Mesenchymal stem cell (in vitro differentiated cells and primary cell): Measurements from ENCODE around the gene PLEKHG2.

Experiments used
- DNase-seq: peaks from one replicate; pipeline ENCODE4 v3.0.0-alpha.2; 2013
- H2AFZ ChIP-seq: one replicate; pipeline ENCODE4 v1.6.1; 2013; ENCODE audit warnings: low read depth, mild to moderate bottlenecking, control low read depth, inconsistent platforms, low read length, moderate library complexity
- H2AK5ac ChIP-seq: 2 replicates; pipeline ENCODE4 v1.6.1; 2013; ENCODE audit warnings: low read length, moderate library complexity, mild to moderate bottlenecking, inconsistent platforms; ENCODE audit not compliant: severe bottlenecking
- H2BK120ac ChIP-seq: one replicate; pipeline ENCODE4 v1.6.1; 2013; ENCODE audit warnings: low read depth, mild to moderate bottlenecking, inconsistent platforms, low read length, moderate library complexity
- H2BK12ac ChIP-seq, 2 experiments: one replicate each; pipeline ENCODE4 v1.6.1; 2013; ENCODE audit warnings: inconsistent platforms in 2 of 2, low read length in 2 of 2, mild to moderate bottlenecking in 2 of 2, moderate library complexity in 2 of 2, control low read depth in 1 of 2
- H2BK15ac ChIP-seq: one replicate; pipeline ENCODE4 v1.6.1; 2013; ENCODE audit warnings: mild to moderate bottlenecking, low read depth, inconsistent platforms; ENCODE audit not compliant: poor library complexity, severe bottlenecking
- H2BK5ac ChIP-seq: 2 replicates; pipeline ENCODE4 v1.6.1; 2013; ENCODE audit warnings: low read depth, mild to moderate bottlenecking, low read length, control low read depth, inconsistent platforms; ENCODE audit not compliant: poor library complexity, severe bottlenecking
- H3K14ac ChIP-seq, 2 experiments: one replicate each; pipeline ENCODE4 v1.6.1; 2013; ENCODE audit warnings: inconsistent platforms in 2 of 2, low read length in 2 of 2, control low read depth in 1 of 2, mild to moderate bottlenecking in 1 of 2, moderate library complexity in 1 of 2
- H3K18ac ChIP-seq, 2 experiments: one replicate each; pipeline ENCODE4 v1.6.1; 2013; ENCODE audit warnings: inconsistent platforms in 2 of 2, low read length in 2 of 2, control low read depth in 1 of 2, low read depth in 1 of 2, mild to moderate bottlenecking in 1 of 2
- H3K23ac ChIP-seq, 2 experiments: one replicate each; pipeline ENCODE4 v1.6.1; 2013; ENCODE audit warnings: inconsistent platforms in 2 of 2, low read length in 2 of 2, mild to moderate bottlenecking in 2 of 2, moderate library complexity in 2 of 2, control low read depth in 1 of 2
- H3K27ac ChIP-seq: 2 replicates; pipeline ENCODE4 v1.5.1; 2013; ENCODE audit warnings: mild to moderate bottlenecking, moderate library complexity, low read length, control low read depth, inconsistent platforms; ENCODE audit not compliant: poor library complexity, severe bottlenecking
- H3K27me3 ChIP-seq, 2 experiments: 2 replicates each; pipeline versions ENCODE4 v1.6.1 to v1.7.0; 2013; ENCODE audit warnings: low read length in 2 of 2, mild to moderate bottlenecking in 2 of 2, moderate library complexity in 2 of 2, control low read depth in 1 of 2, inconsistent platforms in 1 of 2; ENCODE audit not compliant: control insufficient read depth in 1 of 2, insufficient read depth in 1 of 2
- H3K36me3 ChIP-seq, 2 experiments: 2 replicates each; pipeline versions ENCODE4 v1.6.1 to v1.7.0; 2013; ENCODE audit warnings: low read length in 2 of 2, control low read depth in 1 of 2, inconsistent platforms in 1 of 2, low read depth in 1 of 2, mild to moderate bottlenecking in 1 of 2; ENCODE audit not compliant: insufficient read depth in 2 of 2, control insufficient read depth in 1 of 2
- H3K4ac ChIP-seq, 2 experiments: one replicate each; pipeline ENCODE4 v1.6.1; 2013; ENCODE audit warnings: inconsistent platforms in 2 of 2, low read length in 2 of 2, mild to moderate bottlenecking in 2 of 2, moderate library complexity in 2 of 2, control low read depth in 1 of 2, low read depth in 1 of 2
- H3K4me1 ChIP-seq: 2 replicates; pipeline ENCODE4 v1.6.1; 2013; ENCODE audit warnings: low read depth, low read length, control low read depth; ENCODE audit not compliant: control insufficient read depth, insufficient read depth
- H3K4me2 ChIP-seq: 2 replicates; pipeline ENCODE4 v1.6.1; 2013; ENCODE audit warnings: low read length, mild to moderate bottlenecking, inconsistent platforms; ENCODE audit not compliant: poor library complexity, severe bottlenecking
- H3K4me3 ChIP-seq, 2 experiments: 2 replicates each; pipeline versions ENCODE4 v1.5.1 to v1.7.0; 2013; ENCODE audit warnings: low read length in 2 of 2, mild to moderate bottlenecking in 2 of 2, control low read depth in 1 of 2, low read depth in 1 of 2; ENCODE audit not compliant: insufficient read depth in 1 of 2
- H3K79me1 ChIP-seq: replicated peaks from 2 replicates; pipeline ENCODE4 v1.6.1; 2013; ENCODE audit warnings: mild to moderate bottlenecking, control low read depth, low read length, inconsistent platforms; ENCODE audit not compliant: poor library complexity, severe bottlenecking
- H3K9ac ChIP-seq: 2 replicates; pipeline ENCODE4 v1.7.0; 2013; ENCODE audit warnings: mild to moderate bottlenecking, low read length, moderate library complexity
- H3K9me3 ChIP-seq: 2 replicates; pipeline ENCODE4 v1.7.0; 2013; ENCODE audit warnings: mild to moderate bottlenecking, low read length; ENCODE audit not compliant: control insufficient read depth
- H4K8ac ChIP-seq: one replicate; pipeline ENCODE4 v1.6.1; 2013; ENCODE audit warnings: inconsistent platforms, mild to moderate bottlenecking, low read length, moderate library complexity
- H4K91ac ChIP-seq: one replicate; pipeline ENCODE4 v1.6.1; 2013; ENCODE audit warnings: mild to moderate bottlenecking, low read length, inconsistent platforms
- WGBS: methylation state at CpG from one replicate; pipeline ENCODE4 v1.1.7; 2013; ENCODE audit warnings: mixed read lengths; 5-methylcytosine and 5-hydroxymethylcytosine counted together

Gene PLEKHG2

GRCh38 chr19:39401070-39401548, 11.4 kb upstream of the PLEKHG2 start:
- Histone ChIP-seq H2BK120ac (no peak overlapping the region), H2BK5ac (no peak overlapping the region), H3K4me1 (peaks cover 32% of the 10 kb centered on the region), H4K8ac (peak overlapping the region; percentile 99), H3K27ac (no peak overlapping the region), H2AFZ (no peak overlapping the region), H3K9me3 (no peaks in the 10 kb centered on the region), H3K4ac (peak overlapping the region; percentile 9 to 96), H3K18ac (peak overlapping the region; percentile 97 to 100), H3K27me3 (no peaks in the 10 kb centered on the region), H3K4me3 (no peak overlapping the region), H4K91ac (peak overlapping the region; percentile 95), H3K36me3 (peaks cover 7 to 17% of the 10 kb centered on the region in 2 experiments), H3K23ac (peak overlapping the region in 1 of 2 experiments; percentile 53), H3K4me2 (no peak overlapping the region), H3K14ac (peak overlapping the region in 1 of 2 experiments; percentile 76), H2BK12ac (peak overlapping the region; percentile 97 to 100), H2AK5ac (no peak overlapping the region), H2BK15ac (no peak overlapping the region), H3K9ac (peak overlapping the region; percentile 97), H3K79me1 (peaks cover 7% of the 10 kb centered on the region)
- 50% methylated on average over 4 of the region's 4 CpGs for WGBS
- no peak for DNase-seq

DNA sequence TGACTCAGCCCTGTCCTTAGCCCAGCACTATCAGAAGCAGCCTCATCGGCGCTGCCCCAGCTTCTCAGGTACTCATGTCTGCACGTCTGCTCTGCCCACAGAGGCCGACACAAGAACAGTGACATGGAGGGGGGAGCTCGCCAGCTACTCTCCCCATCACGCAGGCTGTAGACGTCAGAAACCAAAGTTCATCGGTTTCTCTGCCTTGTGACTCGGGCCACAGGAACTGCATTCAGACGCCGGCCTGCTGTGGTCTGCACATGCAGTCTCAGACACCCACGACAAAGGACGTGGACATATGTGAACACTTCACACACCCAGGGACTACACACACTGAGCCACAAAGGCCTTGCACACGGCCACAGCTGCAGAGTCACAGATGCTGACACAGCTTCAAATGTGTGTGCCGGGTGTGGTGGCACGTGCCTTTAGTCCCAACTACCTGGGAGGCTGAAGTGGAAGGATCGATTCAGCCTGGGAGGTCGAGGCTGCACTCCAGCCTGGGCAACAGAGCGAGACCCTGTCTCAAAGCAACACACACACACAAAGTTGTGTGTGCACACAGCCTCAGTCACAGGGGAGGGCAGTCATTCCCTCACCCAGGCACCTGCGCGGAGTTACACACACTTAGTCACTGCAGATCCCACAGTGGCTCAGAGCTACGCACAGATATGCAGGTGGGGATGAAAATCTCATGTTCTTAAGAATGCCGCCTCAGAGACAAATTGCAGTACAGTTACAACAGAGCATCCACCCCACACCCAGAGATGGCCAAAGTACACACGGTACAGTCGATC, 10.7 kb upstream of the PLEKHG2 start:
- Histone ChIP-seq H3K79me1 (peaks cover 7% of the 10 kb centered on the region), H3K4me2 (no peak overlapping the region), H3K36me3 (peaks cover 7 to 15% of the 10 kb centered on the region in 2 experiments), H3K23ac (no peak overlapping the region), H2BK120ac (peak overlapping the region; percentile 100), H3K4ac (peak overlapping the region; percentile 1 to 96), H3K14ac (peak overlapping the region in 1 of 2 experiments; percentile 94), H3K4me3 (peak overlapping the region; percentile 39 to 47), H2BK5ac (no peak overlapping the region), H2BK15ac (peak overlapping the region; percentile 98), H4K91ac (peak overlapping the region; percentile 95), H3K27me3 (no peaks in the 10 kb centered on the region), H2AFZ (no peak overlapping the region), H3K18ac (peak overlapping the region; percentile 97 to 100), H3K4me1 (peaks cover 32% of the 10 kb centered on the region), H3K9ac (peak overlapping the region; percentile 97), H3K9me3 (no peaks in the 10 kb centered on the region), H2BK12ac (peak overlapping the region; percentile 97 to 100), H2AK5ac (no peak overlapping the region), H4K8ac (peak overlapping the region; percentile 99), H3K27ac (peak overlapping the region; percentile 16)
- peak; percentile 94 for DNase-seq
- 43% methylated on average over 25 of the region's 25 CpGs for WGBS

DNA sequence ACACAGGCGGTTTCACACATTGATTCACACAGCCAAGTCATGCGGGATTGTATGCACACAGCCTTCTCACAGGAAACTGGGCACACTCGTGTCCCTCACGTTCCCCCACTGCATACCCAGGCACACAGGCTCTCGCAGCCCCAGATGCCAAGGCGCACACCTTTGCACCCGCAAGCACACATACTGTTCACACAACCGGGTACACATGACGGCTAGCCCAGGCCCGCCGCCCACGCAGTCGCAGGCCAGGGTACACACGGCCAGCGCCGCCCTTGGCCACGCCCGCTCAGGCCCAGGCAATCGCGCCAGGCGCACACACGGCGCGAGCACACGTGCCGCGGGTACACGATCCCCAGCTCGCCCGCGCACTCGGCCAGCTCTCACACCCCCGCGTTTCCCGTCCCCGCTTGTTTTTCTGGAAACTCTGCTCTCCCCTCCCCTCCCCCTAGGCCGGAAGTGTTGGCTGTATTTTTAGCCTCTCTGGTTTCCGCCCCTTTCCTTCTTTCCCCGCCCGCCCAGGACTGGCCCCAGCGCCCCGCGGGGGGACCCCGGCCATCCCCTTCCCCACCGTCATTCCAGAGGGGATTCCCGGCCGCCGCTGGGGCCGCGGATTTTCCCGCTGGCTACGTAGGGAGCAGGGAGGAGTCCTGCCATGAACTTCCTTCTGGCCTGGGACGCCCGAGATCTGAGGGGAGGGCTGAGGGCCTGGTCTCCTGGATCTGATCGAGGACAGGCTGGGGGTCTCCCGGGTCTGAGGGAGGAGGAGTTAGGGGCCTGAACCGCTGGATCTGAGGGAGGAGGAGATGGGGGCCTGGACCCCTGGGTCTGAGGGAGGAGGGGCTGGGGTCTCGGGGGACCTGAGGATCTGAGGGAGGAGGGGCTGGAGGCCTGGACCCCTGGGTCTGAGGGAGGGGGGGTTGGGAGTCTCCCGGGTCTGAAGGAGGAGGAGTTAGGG, 9.8 kb upstream of the PLEKHG2 start:
- H3K4me1 ChIP-seq = peaks cover 31% of the 10 kb centered on the region
- no peaks in the 10 kb centered on the region for H3K27me3 ChIP-seq
- peak overlapping the region in 1 of 2 experiments; percentile 94 for H3K23ac ChIP-seq
- H2BK12ac ChIP-seq = peak overlapping the region; percentile 100
- H4K8ac ChIP-seq = peak overlapping the region; percentile 99
- peak overlapping the region; percentile 89 for H2AK5ac ChIP-seq
- H3K4ac ChIP-seq = peak overlapping the region; percentile 96 to 99
- peak overlapping the region; percentile 85 for H3K27ac ChIP-seq
- peak overlapping the region; percentile 52 to 68 for H3K4me3 ChIP-seq
- H3K9me3 ChIP-seq = no peaks in the 10 kb centered on the region
- H2AFZ ChIP-seq = peak overlapping the region; percentile 29
- H3K4me2 ChIP-seq = peak overlapping the region; percentile 94
- H4K91ac ChIP-seq = peak overlapping the region; percentile 99
- H2BK5ac ChIP-seq = peak overlapping the region; percentile 86
- H3K14ac ChIP-seq = peak overlapping the region; percentile 94 to 99
- peak overlapping the region; percentile 100 for H2BK120ac ChIP-seq
- peak; percentile 96 for DNase-seq
- peaks cover 1 to 8% of the 10 kb centered on the region in 2 experiments for H3K36me3 ChIP-seq
- peaks cover 5% of the 10 kb centered on the region for H3K79me1 ChIP-seq
- WGBS = 4% methylated on average over 56 of the region's 59 CpGs
- peak overlapping the region; percentile 97 for H3K9ac ChIP-seq
- peak overlapping the region; percentile 98 for H2BK15ac ChIP-seq
- H3K18ac ChIP-seq = peak overlapping the region; percentile 97 to 100
